Mesothelial cell of epicardium (in vitro differentiated cells): ENCODE results near the gene CTF1. TPM values are rescaled to one million over a fixed set of nuclear protein-coding genes. Genes with fewer than 3 reads are reported as not detected.

Experiments used
- DNase-seq, 2 experiments: peaks; one replicate each; pipeline ENCODE4 v3.0.0; 2021; ENCODE audit warnings: low spot score in 2 of 2; ENCODE audit not compliant: unreplicated experiment in 2 of 2
- H3K27ac Mint-ChIP-seq: 2 replicates; pipeline ENCODE4 v1.8.0; 2021; ENCODE audit warnings: mixed read lengths
- H3K27me3 Mint-ChIP-seq: 2 replicates; pipeline ENCODE4 v1.8.0; 2021; ENCODE audit warnings: low read depth, mixed read lengths
- H3K36me3 Mint-ChIP-seq: 2 replicates; pipeline ENCODE4 v1.8.0; 2021; ENCODE audit warnings: mixed read lengths
- H3K4me1 Mint-ChIP-seq: 2 replicates; pipeline ENCODE4 v1.8.0; 2021; ENCODE audit warnings: mixed read lengths
- H3K4me3 Mint-ChIP-seq: 2 replicates; pipeline ENCODE4 v1.8.0; 2021; ENCODE audit warnings: mild to moderate bottlenecking, moderate library complexity, mixed read lengths
- H3K9me3 Mint-ChIP-seq: 2 replicates; pipeline ENCODE4 v1.8.0; 2021; ENCODE audit warnings: mixed read lengths
- total RNA-seq: library from RNA; stranded (reverse); gene quantifications from 3 replicates; pipeline ENCODE4 v1.2.1, GENCODE V29; 2021
- TF ChIP-seq, protein P1 (sequence below): fragments of 200-600 bp; sonication (generic); IDR thresholded peaks from one replicate; pipeline ENCODE4 v1.5.0; 2021; ENCODE audit warnings: antibody characterized with exemption; ENCODE audit not compliant: unreplicated experiment

Gene CTF1
- total RNA-seq, 1 donor from 2014 or later: 9.1 TPM

GRCh38 chr16:30941600-30942425 is 45.4 kb downstream of the CTF1 start:
- TF ChIP-seq, protein P1, sequence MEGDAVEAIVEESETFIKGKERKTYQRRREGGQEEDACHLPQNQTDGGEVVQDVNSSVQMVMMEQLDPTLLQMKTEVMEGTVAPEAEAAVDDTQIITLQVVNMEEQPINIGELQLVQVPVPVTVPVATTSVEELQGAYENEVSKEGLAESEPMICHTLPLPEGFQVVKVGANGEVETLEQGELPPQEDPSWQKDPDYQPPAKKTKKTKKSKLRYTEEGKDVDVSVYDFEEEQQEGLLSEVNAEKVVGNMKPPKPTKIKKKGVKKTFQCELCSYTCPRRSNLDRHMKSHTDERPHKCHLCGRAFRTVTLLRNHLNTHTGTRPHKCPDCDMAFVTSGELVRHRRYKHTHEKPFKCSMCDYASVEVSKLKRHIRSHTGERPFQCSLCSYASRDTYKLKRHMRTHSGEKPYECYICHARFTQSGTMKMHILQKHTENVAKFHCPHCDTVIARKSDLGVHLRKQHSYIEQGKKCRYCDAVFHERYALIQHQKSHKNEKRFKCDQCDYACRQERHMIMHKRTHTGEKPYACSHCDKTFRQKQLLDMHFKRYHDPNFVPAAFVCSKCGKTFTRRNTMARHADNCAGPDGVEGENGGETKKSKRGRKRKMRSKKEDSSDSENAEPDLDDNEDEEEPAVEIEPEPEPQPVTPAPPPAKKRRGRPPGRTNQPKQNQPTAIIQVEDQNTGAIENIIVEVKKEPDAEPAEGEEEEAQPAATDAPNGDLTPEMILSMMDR: peak; percentile 59
- Mint-ChIP-seq H3K36me3 (peaks cover 45% of the 10 kb centered on the region), H3K4me3 (no peak overlapping the region), H3K27ac (no peak overlapping the region), H3K27me3 (no peaks in the 10 kb centered on the region), H3K4me1 (peaks cover 2% of the 10 kb centered on the region), H3K9me3 (no peaks in the 10 kb centered on the region)
- no peak for DNase-seq

- no peak for DNase-seq
- H3K4me3 Mint-ChIP-seq: no peak overlapping the region
- no peak overlapping the region for H3K27ac Mint-ChIP-seq
- peaks cover 40% of the 10 kb centered on the region for H3K36me3 Mint-ChIP-seq
- TF ChIP-seq, protein P1: no peak
- no peaks in the 10 kb centered on the region for H3K27me3 Mint-ChIP-seq
- peaks cover 2% of the 10 kb centered on the region for H3K4me1 Mint-ChIP-seq
- H3K9me3 Mint-ChIP-seq: no peaks in the 10 kb centered on the region
These were observed 46.0 kb downstream of the CTF1 start for GRCh38 chr16:30942426-30942806.

GRCh38 chr16:30944352-30944751 is 47.9 kb downstream of the CTF1 start:
- H3K27ac Mint-ChIP-seq: no peak overlapping the region
- DNase-seq: no peak
- TF ChIP-seq, protein P1: no peak
- peaks cover 35% of the 10 kb centered on the region for H3K36me3 Mint-ChIP-seq
- no peaks in the 10 kb centered on the region for H3K27me3 Mint-ChIP-seq
- no peak overlapping the region for H3K4me3 Mint-ChIP-seq
- no peaks in the 10 kb centered on the region for H3K9me3 Mint-ChIP-seq
- peaks cover 4% of the 10 kb centered on the region for H3K4me1 Mint-ChIP-seq

GRCh38 chr16:30946671-30947540 is 50.5 kb downstream of the CTF1 start:
- H3K27ac Mint-ChIP-seq: peak overlapping the region; percentile 67
- H3K4me3 Mint-ChIP-seq: no peak overlapping the region
- TF ChIP-seq, protein P1: no peak
- no peaks in the 10 kb centered on the region for H3K9me3 Mint-ChIP-seq
- no peak for DNase-seq
- H3K4me1 Mint-ChIP-seq: peaks cover 16% of the 10 kb centered on the region
- no peaks in the 10 kb centered on the region for H3K27me3 Mint-ChIP-seq
- peaks cover 24% of the 10 kb centered on the region for H3K36me3 Mint-ChIP-seq

DNA sequence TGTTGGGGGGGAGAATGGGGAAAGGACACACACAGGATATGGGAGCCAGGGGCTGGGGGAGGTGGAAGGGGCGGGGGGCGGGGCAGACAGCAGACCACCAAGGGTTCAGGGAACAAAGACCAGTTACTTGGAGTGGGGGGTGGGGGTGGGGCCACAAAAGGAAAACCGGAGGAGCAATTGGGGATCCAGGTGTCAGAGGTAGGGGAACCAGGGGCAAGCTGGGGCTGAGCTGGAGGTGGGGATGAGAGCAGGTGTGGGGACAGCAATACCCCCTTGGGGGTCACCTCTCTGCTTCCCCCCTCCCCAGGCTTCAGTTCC is 51.1 kb downstream of the CTF1 start:
- no peak overlapping the region for H3K4me3 Mint-ChIP-seq
- no peaks in the 10 kb centered on the region for H3K9me3 Mint-ChIP-seq
- no peak for DNase-seq
- peaks cover 16% of the 10 kb centered on the region for H3K4me1 Mint-ChIP-seq
- no peaks in the 10 kb centered on the region for H3K27me3 Mint-ChIP-seq
- TF ChIP-seq, protein P1: no peak
- peak overlapping the region; percentile 96 for H3K27ac Mint-ChIP-seq
- H3K36me3 Mint-ChIP-seq: peaks cover 23% of the 10 kb centered on the region
